Thyroid gland (tissue), 4 donors: ENCODE data around the gene ENOX1. TPM values are rescaled to one million over a fixed set of nuclear protein-coding genes. Genes with fewer than 3 reads are reported as not detected.
"Not testable (repeated sequence)": the region's sequence is repeated elsewhere in the genome, so short reads cannot be mapped to it uniquely, and the experiment has no call there.

ENCODE experiments used
- DNase-seq, 2 donors: peaks; one replicate each; pipeline ENCODE4 v3.0.0-alpha.2; 2019
- H3K27ac ChIP-seq, 3 donors: fragments of 200-600 bp; sonication (generic); 1 replicate in 2 of 3; 2 replicates in 1 of 3; pipeline ENCODE4 v1.5.1; 2016 to 2019; ENCODE audit warnings: mild to moderate bottlenecking in 1 of 3, moderate library complexity in 1 of 3
- H3K27me3 ChIP-seq: fragments of 200-600 bp; sonication (generic); one replicate; pipeline ENCODE4 v1.5.1; 2019
- H3K36me3 ChIP-seq, 2 donors: fragments of 200-600 bp; sonication (generic); one replicate each; pipeline ENCODE4 v1.5.1; 2016 to 2019
- H3K4me1 ChIP-seq, 2 donors: fragments of 200-600 bp; sonication (generic); one replicate each; pipeline ENCODE4 v1.5.1; 2017 to 2019
- H3K4me3 ChIP-seq, 3 donors: fragments of 200-600 bp; sonication (generic); replicated peaks in 1 of 3; 1 replicate in 2 of 3; 2 replicates in 1 of 3; pipeline ENCODE4 v1.5.1; 2016; ENCODE audit warnings: mild to moderate bottlenecking in 1 of 3
- H3K9me3 ChIP-seq: fragments of 200-600 bp; sonication (generic); one replicate; pipeline ENCODE4 v1.5.1; 2017
- POLR2A ChIP-seq, 2 donors: fragments of 450-650 bp; IDR thresholded peaks; one replicate each; pipeline ENCODE4 v1.6.1; 2017; ENCODE audit warnings: antibody characterized with exemption in 2 of 2, mild to moderate bottlenecking in 2 of 2, moderate library complexity in 1 of 2
- WGBS, 2 donors: methylation state at CpG; one replicate each; pipeline ENCODE4 v1.1.5; 2017; 5-methylcytosine and 5-hydroxymethylcytosine counted together
- intact Hi-C: fragments of 100-400 bp; cut with DNase I; formaldehyde crosslinking; loops from one replicate; pipeline ENCODE4 v1.15.1; 2023
- total RNA-seq, 4 donors: library from RNA; depleted of rRNA; stranded (reverse); fragments of >200 nt; gene quantifications; one replicate each; pipeline ENCODE4 v1.2.3, GENCODE V29; 2016
- TF ChIP-seq, protein P1 (sequence below), 6 experiments: fragments of 200-600 bp in 3 of 6; fragments of 450-650 bp in 3 of 6; sonication (generic) in 3 of 6; IDR thresholded peaks; one replicate each; pipeline ENCODE4 v1.5.1; 2016 to 2019; ENCODE audit warnings: antibody characterized with exemption in 6 of 6, mild to moderate bottlenecking in 2 of 6, inconsistent platforms in 1 of 6, moderate library complexity in 1 of 6

The ENOX1 gene
- total RNA-seq, 4 donors from 2014 or later, result 0.13 to 1.8 (median 0.31) TPM

DNA sequence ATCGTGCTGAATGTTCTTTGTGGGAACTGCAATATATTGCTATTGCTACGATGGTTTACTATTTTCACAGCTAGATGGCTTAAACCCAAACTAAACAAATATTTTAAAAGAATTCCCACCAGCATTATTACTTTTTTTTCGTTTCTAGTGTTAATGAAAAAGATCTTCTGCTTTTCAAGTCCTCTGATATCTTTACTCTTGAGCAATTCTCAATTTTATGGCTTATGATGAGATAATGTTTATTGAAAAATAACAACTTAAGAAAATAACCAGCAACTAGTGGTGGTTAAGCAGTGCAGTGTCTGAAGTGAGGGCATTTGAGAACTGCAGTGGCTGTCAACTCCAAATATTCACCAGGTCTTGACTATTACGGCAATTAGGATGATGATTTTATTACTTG, 360.4 kb downstream of the ENOX1 start:
- no peaks in the 10 kb centered on the region for H3K36me3 ChIP-seq
- no peaks in the 10 kb centered on the region for H3K4me1 ChIP-seq
- no peak overlapping the region for H3K4me3 ChIP-seq
- no peak for DNase-seq
- no peaks in the 10 kb centered on the region for H3K27me3 ChIP-seq
- 60 to 84% methylated on average over 4 of the region's 4 CpGs for WGBS, 2 donors
- H3K9me3 ChIP-seq, result no peaks in the 10 kb centered on the region
- H3K27ac ChIP-seq, result no peak overlapping the region
- TF ChIP-seq POLR2A (IDR thresholded peaks at IDR 0.05), result no peak
- TF ChIP-seq, protein P1, sequence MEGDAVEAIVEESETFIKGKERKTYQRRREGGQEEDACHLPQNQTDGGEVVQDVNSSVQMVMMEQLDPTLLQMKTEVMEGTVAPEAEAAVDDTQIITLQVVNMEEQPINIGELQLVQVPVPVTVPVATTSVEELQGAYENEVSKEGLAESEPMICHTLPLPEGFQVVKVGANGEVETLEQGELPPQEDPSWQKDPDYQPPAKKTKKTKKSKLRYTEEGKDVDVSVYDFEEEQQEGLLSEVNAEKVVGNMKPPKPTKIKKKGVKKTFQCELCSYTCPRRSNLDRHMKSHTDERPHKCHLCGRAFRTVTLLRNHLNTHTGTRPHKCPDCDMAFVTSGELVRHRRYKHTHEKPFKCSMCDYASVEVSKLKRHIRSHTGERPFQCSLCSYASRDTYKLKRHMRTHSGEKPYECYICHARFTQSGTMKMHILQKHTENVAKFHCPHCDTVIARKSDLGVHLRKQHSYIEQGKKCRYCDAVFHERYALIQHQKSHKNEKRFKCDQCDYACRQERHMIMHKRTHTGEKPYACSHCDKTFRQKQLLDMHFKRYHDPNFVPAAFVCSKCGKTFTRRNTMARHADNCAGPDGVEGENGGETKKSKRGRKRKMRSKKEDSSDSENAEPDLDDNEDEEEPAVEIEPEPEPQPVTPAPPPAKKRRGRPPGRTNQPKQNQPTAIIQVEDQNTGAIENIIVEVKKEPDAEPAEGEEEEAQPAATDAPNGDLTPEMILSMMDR (IDR thresholded peaks at IDR 0.05), result no peak
- intact Hi-C loops, result no loop called here

DNA sequence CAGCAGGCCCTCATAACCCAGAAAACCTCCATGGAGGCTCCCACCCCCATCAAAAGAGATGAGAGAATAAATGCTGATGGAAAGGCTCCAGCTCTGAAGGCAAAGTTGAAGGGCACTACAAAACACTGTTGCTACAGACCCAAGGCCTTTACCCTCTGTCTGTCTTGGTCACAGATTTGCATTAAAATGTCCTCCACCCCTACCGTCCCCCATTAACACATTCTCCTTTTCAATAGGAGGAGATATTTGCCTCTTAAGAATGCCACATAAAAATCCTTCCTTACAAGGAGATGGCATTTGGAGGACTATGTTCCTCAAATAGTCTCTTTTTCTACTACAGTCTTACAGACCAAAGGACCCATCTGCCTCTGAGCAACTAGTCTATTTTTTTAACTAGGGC, 361.5 kb downstream of the ENOX1 start:
- no peaks in the 10 kb centered on the region for H3K9me3 ChIP-seq
- H3K27ac ChIP-seq, result no peak overlapping the region
- H3K36me3 ChIP-seq, result no peaks in the 10 kb centered on the region
- no peak overlapping the region for H3K4me3 ChIP-seq
- H3K4me1 ChIP-seq, result no peaks in the 10 kb centered on the region
- 86 to 92% methylated on average over 1 of the region's 1 CpG for WGBS, 2 donors
- H3K27me3 ChIP-seq, result no peaks in the 10 kb centered on the region
- intact Hi-C loops, result no loop called here
- TF ChIP-seq POLR2A (IDR thresholded peaks at IDR 0.05), result no peak
- TF ChIP-seq, protein P1 (IDR thresholded peaks at IDR 0.05), result no peak
- DNase-seq, result no peak

DNA sequence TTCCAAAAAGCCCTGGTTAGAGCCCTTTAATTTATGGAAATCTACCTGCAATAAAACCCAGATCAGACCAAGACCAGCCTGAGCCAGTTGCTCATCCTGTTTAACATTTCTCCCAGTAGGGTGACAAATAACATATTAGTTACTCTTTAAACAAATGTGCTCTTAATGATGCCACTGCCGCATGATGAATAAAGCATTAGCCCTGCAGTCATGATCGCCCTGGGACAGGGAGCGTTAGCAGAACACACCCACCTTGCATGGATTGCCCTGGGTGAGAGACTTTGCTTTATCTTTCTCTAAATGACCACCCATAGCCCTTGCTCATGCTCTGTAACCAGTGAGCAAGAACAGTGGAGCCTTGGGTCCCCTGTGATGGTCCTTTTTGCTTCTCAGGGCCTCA, 362.4 kb downstream of the ENOX1 start:
- H3K27ac ChIP-seq, result no peak overlapping the region
- no peak for DNase-seq
- H3K9me3 ChIP-seq, result no peaks in the 10 kb centered on the region

DNA sequence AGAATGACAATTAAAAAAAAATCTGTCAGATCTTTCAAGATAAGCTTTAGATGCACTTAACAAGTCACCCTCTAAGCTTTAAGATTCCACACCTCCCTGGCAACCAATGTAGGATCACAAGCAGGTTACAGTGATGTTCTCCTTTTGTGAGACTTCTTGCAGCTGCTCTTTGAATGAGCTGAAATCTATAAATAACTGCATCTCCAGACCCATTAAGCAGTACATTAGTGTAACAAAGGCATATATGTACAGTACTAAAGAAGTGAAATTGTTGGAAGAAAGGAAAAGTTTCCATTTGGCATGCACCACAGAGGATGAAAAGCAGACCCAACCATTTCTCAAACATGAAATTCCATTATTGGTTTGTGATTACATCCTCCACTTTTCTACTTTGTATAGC, 364.7 kb downstream of the ENOX1 start:
- no peaks in the 10 kb centered on the region for H3K36me3 ChIP-seq
- no peak for DNase-seq
- H3K4me3 ChIP-seq, result no peak overlapping the region
- intact Hi-C loops, result no loop called here
- no peak overlapping the region for H3K27ac ChIP-seq
- no peaks in the 10 kb centered on the region for H3K27me3 ChIP-seq
- no peak for TF ChIP-seq POLR2A (IDR thresholded peaks at IDR 0.05)
- TF ChIP-seq, protein P1 (IDR thresholded peaks at IDR 0.05), result no peak
- H3K4me1 ChIP-seq, result no peaks in the 10 kb centered on the region
- no peaks in the 10 kb centered on the region for H3K9me3 ChIP-seq

More for the DNA sequence above, 362.4 kb downstream of the ENOX1 start:
- intact Hi-C loops, result no loop called here
- no peak overlapping the region for H3K4me3 ChIP-seq
- 95 to 100% methylated on average over 3 of the region's 3 CpGs for WGBS, 2 donors
- no peaks in the 10 kb centered on the region for H3K27me3 ChIP-seq
- H3K4me1 ChIP-seq, result no peaks in the 10 kb centered on the region
- no peaks in the 10 kb centered on the region for H3K36me3 ChIP-seq
- TF ChIP-seq, protein P1 (IDR thresholded peaks at IDR 0.05), result no peak
- no peak for TF ChIP-seq POLR2A (IDR thresholded peaks at IDR 0.05)

DNA sequence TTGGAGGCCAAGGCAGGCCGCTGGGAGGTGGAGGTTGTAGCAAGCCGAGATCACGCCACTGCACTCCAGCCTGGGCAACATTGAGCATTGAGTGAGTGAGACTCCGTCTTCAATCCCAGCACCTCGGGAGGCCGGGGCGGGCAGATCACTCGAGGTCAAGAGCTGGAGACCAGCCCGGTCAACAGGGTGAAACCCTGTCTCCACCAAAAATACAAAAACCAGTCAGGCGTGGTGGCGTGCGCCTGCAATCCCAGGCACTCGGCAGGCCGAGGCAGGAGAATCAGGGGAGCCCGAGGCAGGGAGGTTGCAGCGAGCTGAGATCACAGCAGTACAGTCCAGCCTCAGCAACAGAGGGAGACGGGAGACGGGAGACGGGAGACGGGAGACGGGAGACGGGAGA, 369.9 kb downstream of the ENOX1 start:
- H3K4me3 ChIP-seq, DNase-seq, H3K4me1 ChIP-seq, H3K36me3 ChIP-seq, H3K27me3 ChIP-seq, intact Hi-C loops, H3K27ac ChIP-seq, H3K9me3 ChIP-seq: not testable (repeated sequence)
- WGBS, 2 donors, result 92 to 93% methylated on average over 16 to 20 of the region's 22 CpGs

DNA sequence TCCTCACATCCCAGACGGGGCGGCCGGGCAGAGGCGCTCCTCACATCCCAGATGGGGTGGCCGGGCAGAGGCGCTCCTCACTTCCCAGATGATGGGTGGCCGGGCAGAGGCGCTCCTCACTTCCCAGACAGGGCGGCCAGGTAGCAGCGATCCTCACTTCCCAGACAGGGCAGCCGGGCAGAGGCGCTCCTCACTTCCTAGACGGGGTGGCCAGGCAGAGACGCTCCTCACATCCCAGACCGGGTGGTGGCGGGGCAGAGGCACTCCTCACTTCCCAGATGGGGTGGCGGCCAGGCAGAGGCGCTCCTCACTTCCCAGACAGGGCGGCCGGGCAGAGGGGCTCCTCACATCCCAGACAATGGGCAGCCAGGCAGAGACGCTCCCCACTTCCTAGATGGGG, 370.4 kb downstream of the ENOX1 start:
- H3K27me3 ChIP-seq, intact Hi-C loops, H3K27ac ChIP-seq, H3K4me3 ChIP-seq, DNase-seq, H3K4me1 ChIP-seq, H3K9me3 ChIP-seq, H3K36me3 ChIP-seq: not testable (repeated sequence)
- WGBS, 2 donors, result 97 to 98% methylated on average over 7 to 9 of the region's 21 CpGs

DNA sequence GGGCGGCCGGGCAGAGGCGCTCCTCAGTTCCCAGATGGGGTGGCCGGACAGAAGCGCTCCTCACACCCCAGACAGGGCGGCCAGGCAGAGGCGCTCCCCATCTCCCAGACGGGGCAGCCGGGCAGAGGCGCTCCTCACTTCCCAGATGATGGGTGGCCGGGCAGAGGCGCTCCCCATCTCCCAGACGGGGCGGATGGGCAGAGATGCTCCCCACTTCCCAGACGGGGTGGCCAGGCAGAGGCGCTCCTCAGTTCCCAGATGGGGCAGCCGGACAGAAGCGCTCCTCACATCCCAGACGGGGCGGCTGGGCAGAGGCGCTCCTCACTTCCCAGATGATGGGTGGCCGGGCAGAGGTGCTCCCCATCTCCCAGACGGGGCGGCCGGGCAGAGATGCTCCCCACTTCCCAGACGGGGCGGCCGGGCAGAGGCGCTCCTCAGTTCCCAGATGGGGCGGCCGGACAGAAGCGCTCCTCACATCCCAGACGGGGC, 370.8 kb downstream of the ENOX1 start:
- WGBS, 2 donors, result 88 to 93% methylated on average over 10 to 25 of the region's 33 CpGs
- H3K9me3 ChIP-seq, DNase-seq, intact Hi-C loops, H3K27ac ChIP-seq, H3K4me3 ChIP-seq, H3K36me3 ChIP-seq, H3K27me3 ChIP-seq, H3K4me1 ChIP-seq: not testable (repeated sequence)
